ENCODE measurements around the gene SHB.

DNA sequence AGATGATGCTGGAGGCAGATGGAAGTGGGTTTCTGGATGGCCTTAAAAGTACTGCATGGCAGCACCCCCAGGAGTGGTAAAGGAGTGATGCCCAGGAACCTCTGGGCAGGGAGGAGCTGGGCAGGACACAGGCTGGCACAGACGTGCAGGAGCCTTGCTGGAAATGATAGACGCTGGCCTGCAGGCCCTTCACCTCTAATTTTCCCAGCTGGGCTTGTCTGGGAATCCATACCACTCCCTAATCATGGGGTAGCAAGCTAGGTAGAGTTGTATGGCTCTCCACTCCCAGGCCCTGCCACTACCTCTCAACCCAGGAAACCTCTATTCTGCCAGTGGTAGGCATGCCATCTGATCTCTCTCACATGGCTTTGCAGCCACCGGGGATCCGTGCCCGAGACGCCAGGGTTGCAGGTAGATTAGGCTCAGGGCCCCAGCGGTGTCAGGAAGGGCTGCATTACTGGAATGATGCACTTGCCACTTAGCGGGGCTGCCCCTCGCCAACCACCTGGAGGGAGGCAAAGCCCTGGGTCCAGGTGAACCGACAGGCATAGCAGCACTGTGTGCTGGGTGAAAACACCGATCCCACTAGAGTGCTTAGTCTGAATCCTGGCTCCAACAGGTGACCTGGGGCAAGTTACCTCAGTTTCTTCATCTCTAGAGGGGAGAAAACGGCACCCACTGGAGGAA, 85.5 kb downstream of the SHB start:
- TF ChIP-seq POLR2A (IDR thresholded peaks at IDR 0.05), result no peak
- TF ChIP-seq, protein P1, sequence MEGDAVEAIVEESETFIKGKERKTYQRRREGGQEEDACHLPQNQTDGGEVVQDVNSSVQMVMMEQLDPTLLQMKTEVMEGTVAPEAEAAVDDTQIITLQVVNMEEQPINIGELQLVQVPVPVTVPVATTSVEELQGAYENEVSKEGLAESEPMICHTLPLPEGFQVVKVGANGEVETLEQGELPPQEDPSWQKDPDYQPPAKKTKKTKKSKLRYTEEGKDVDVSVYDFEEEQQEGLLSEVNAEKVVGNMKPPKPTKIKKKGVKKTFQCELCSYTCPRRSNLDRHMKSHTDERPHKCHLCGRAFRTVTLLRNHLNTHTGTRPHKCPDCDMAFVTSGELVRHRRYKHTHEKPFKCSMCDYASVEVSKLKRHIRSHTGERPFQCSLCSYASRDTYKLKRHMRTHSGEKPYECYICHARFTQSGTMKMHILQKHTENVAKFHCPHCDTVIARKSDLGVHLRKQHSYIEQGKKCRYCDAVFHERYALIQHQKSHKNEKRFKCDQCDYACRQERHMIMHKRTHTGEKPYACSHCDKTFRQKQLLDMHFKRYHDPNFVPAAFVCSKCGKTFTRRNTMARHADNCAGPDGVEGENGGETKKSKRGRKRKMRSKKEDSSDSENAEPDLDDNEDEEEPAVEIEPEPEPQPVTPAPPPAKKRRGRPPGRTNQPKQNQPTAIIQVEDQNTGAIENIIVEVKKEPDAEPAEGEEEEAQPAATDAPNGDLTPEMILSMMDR (IDR thresholded peaks at IDR 0.05), result no peak
